A549 treated with Hydrocortisone at 1 μM for 4 hours (cell line): ENCODE results near the gene NOP58. TPM values are rescaled to one million over a fixed set of nuclear protein-coding genes. Genes with fewer than 3 reads are reported as not detected.

Source experiments
- total RNA-seq: library from RNA; stranded (reverse); fragments of 200-300 nt; extraction: Qiagen RNA extraction; gene quantifications from 5 replicates; pipeline ENCODE4 v1.2.3, GENCODE V29; 2022

Gene NOP58, protein sequence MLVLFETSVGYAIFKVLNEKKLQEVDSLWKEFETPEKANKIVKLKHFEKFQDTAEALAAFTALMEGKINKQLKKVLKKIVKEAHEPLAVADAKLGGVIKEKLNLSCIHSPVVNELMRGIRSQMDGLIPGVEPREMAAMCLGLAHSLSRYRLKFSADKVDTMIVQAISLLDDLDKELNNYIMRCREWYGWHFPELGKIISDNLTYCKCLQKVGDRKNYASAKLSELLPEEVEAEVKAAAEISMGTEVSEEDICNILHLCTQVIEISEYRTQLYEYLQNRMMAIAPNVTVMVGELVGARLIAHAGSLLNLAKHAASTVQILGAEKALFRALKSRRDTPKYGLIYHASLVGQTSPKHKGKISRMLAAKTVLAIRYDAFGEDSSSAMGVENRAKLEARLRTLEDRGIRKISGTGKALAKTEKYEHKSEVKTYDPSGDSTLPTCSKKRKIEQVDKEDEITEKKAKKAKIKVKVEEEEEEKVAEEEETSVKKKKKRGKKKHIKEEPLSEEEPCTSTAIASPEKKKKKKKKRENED
- 111 to 140 TPM (median 119 TPM) in 5 replicates for total RNA-seq

GRCh38 chr2:202265467-202266277 is at the start of gene NOP58:
Gene NOP58 (plus strand): TSS chr2:202265763. CDS start chr2:202265942, 179 bp downstream.

GRCh38 chr2:202238234-202239197 is 27.0 kb upstream of the NOP58 start, which contains the start of gene SUMO1:
Gene SUMO1 (minus strand): TSS chr2:202238597. CDS start chr2:202238451, 146 bp downstream.

Other genes starting within 250 kb of the NOP58 start
- gene FZD7, start 231.9 kb upstream of the NOP58 start, total RNA-seq, result 5.6 to 6.5 TPM (median 6.2 TPM) in 5 replicates
- not detected in 5 replicates for gene KIAA2012, start 192.5 kb upstream of the NOP58 start, total RNA-seq
- gene SUMO1, start 27.2 kb upstream of the NOP58 start, total RNA-seq, result 134 to 166 TPM (median 140 TPM) in 5 replicates
- 9.5 to 17.2 TPM (median 13.5 TPM) in 5 replicates for gene BMPR2, start 110.6 kb downstream of the NOP58 start, total RNA-seq